Heart left ventricle (tissue), 16 donors: ENCODE measurements around the gene NOS1AP. TPM values are rescaled to one million over a fixed set of nuclear protein-coding genes. Genes with fewer than 3 reads are reported as not detected.

Experiments
- ATAC-seq, 4 donors: fragments of 200-7000 bp; cut with Tn5 transposase; one replicate each; pipeline ENCODE4 v1.9.1; 2020 to 2022; ENCODE audit warnings: moderate library complexity in 4 of 4, mild to moderate bottlenecking in 3 of 4, moderate number of reproducible peaks in 1 of 4
- DNase-seq, 5 donors: peaks; one replicate each; pipeline ENCODE4 v3.0.0-alpha.2; 2020
- H3K27ac ChIP-seq, 12 donors: fragments of 200-600 bp; sonication (generic) in 4 of 12; one replicate each; pipeline versions ENCODE4 v1.5.0 to v1.8.0; 2016 to 2022; ENCODE audit warnings: mild to moderate bottlenecking in 2 of 12
- H3K27me3 ChIP-seq, 9 donors: fragments of 200-600 bp; sonication (generic) in 2 of 9; one replicate each; pipeline versions ENCODE4 v1.5.1 to v1.8.0; 2016 to 2022; ENCODE audit warnings: mild to moderate bottlenecking in 3 of 9
- H3K36me3 ChIP-seq, 9 donors: fragments of 200-600 bp; sonication (generic) in 2 of 9; one replicate each; pipeline versions ENCODE4 v1.5.0 to v1.8.0; 2018 to 2022; ENCODE audit warnings: mild to moderate bottlenecking in 2 of 9
- H3K4me1 ChIP-seq, 12 donors: fragments of 200-600 bp; sonication (generic) in 4 of 12; one replicate each; pipeline versions ENCODE4 v1.5.0 to v1.8.0; 2016 to 2022; ENCODE audit warnings: mild to moderate bottlenecking in 3 of 12
- H3K4me3 ChIP-seq, 12 donors: fragments of 200-600 bp; sonication (generic) in 4 of 12; one replicate each; pipeline versions ENCODE4 v1.5.0 to v1.8.0; 2017 to 2022; ENCODE audit warnings: mild to moderate bottlenecking in 9 of 12, moderate library complexity in 4 of 12
- H3K9me3 ChIP-seq, 12 donors: fragments of 200-600 bp; sonication (generic) in 4 of 12; one replicate each; pipeline versions ENCODE4 v1.5.0 to v1.8.0; 2016 to 2022; ENCODE audit warnings: mild to moderate bottlenecking in 1 of 12
- CTCF ChIP-seq, 12 donors: fragments of 200-600 bp; sonication (generic) in 4 of 12; IDR thresholded peaks; one replicate each; pipeline versions ENCODE4 v1.5.0 to v1.8.0; 2018 to 2022; ENCODE audit warnings: antibody characterized with exemption in 12 of 12, mild to moderate bottlenecking in 5 of 12
- POLR2A ChIP-seq, 2 donors: fragments of 450-650 bp; IDR thresholded peaks; one replicate each; pipeline ENCODE4 v1.6.1; 2017; ENCODE audit warnings: antibody characterized with exemption in 2 of 2, mild to moderate bottlenecking in 2 of 2, moderate library complexity in 2 of 2
- WGBS, 4 donors: extraction: QIAGEN DNeasy Blood & Tissue Kit in 2 of 4; methylation state at CpG; one replicate each; pipeline versions ENCODE4 v1.1.5 to v1.1.7; 2013 to 2018; 5-methylcytosine and 5-hydroxymethylcytosine counted together
- intact Hi-C, 10 donors: fragments of 100-400 bp; cut with DNase I; formaldehyde crosslinking; loops; one replicate each; pipeline versions ENCODE4 v1.11.1 to v1.14.2; 2022
- polyA plus RNA-seq, 2 donors: library from polyadenylated mRNA; stranded (reverse); fragments of 200-250 nt; gene quantifications; one replicate each; pipeline ENCODE4 v1.2.3, GENCODE V29; 2013
- total RNA-seq, 9 donors: library from RNA; depleted of rRNA in 2 of 9; stranded (reverse); fragments of >200 nt in 2 of 9; fragmentation: NEBNext Ultra II Directional in 3 of 9; extraction: Animal tissue kit (Norgen Biotek cat#: 25700) in 3 of 9; gene quantifications; one replicate each; pipeline versions ENCODE4 v1.1.0 to v1.2.4, GENCODE V29; 2016 to 2023
- donor health status: ischemic (EF 13 %, LVEDD 7.1; RV severe dilation, severe dysfunction).
- donor health status: healthy with polysubstance abuse.
- donor health status: DM: no; HTN: yes; CAD: no.
- donor health status: DM: no; HTN: no; CAD: no.
- donor health status: ischemic (EF 25% LVEDD 6.9; RV normal size, moderate dysfunction).
- donor health status: ischemic (EF 25% LVEDD 5.7; RV mildly dilated, moderate dysfunction).
- donor health status: healthy.
- donor health status: DM: yes; HTN: yes; CAD: no.
- donor health status: ischemic (EF 35%, LVEDD 5.7; RV mildly dilated, moderate dysfunction).
- donor health status: nonischemic (EF 11% LVEDD 7.7; RV severe dilation, severe dysfunction).
- donor health status: DM: yes; HTN: yes; CAD: no.
- donor health status: PGD.
- donor health status: ischemic (EF 29% LVEDD 5.4; RV normal size, mild dysfunction).
- donor health status: nonischemic (EF 23%, LVEDD 6.1; RV moderate dilation, normal function).

The NOS1AP gene
- total and polyA plus RNA-seq, 11 donors, result 1.1 to 6.4 (median 4.3) TPM

GRCh38 chr1:162224267-162224666 is 154.8 kb downstream of the NOS1AP start:
- H3K4me3 ChIP-seq, result no peak overlapping the region
- ATAC-seq (no peak), DNase-seq (no peak)
- H3K4me1 ChIP-seq, result peaks cover 0 to 6% (median 0%) of the 10 kb centered on the region in 12 donors
- intact Hi-C loops, result no loop called here
- no peaks in the 10 kb centered on the region for H3K36me3 ChIP-seq
- no peaks in the 10 kb centered on the region for H3K27me3 ChIP-seq
- TF ChIP-seq POLR2A (IDR thresholded peaks at IDR 0.05) (no peak), CTCF (IDR thresholded peaks at IDR 0.05) (no peak)
- no peaks in the 10 kb centered on the region for H3K9me3 ChIP-seq
- H3K27ac ChIP-seq, result no peak overlapping the region

GRCh38 chr1:162228586-162228985 is 159.1 kb downstream of the NOS1AP start:
- no peaks in the 10 kb centered on the region for H3K36me3 ChIP-seq
- intact Hi-C loops, result no loop called here
- H3K27ac ChIP-seq, result no peak overlapping the region
- 42 to 76% (median 58%) methylated on average over 5 of the region's 5 CpGs for WGBS, 4 donors
- no peak overlapping the region for H3K4me3 ChIP-seq
- DNase-seq, result no peak
- no peaks in the 10 kb centered on the region for H3K9me3 ChIP-seq
- no peak for ATAC-seq
- TF ChIP-seq CTCF (IDR thresholded peaks at IDR 0.05) (no peak), POLR2A (IDR thresholded peaks at IDR 0.05) (no peak)
- no peaks in the 10 kb centered on the region for H3K27me3 ChIP-seq
- H3K4me1 ChIP-seq, result peaks cover 0 to 22% (median 0%) of the 10 kb centered on the region in 12 donors

GRCh38 chr1:162229549-162229948 is 160.1 kb downstream of the NOS1AP start:
- Histone ChIP-seq H3K9me3 (no peaks in the 10 kb centered on the region), H3K27ac (peak overlapping the region in 1 of 12 donors; percentile 35), H3K4me1 (peaks cover 0 to 22% (median 0%) of the 10 kb centered on the region in 12 donors), H3K27me3 (no peaks in the 10 kb centered on the region), H3K4me3 (no peak overlapping the region), H3K36me3 (no peaks in the 10 kb centered on the region)
- no peak for TF ChIP-seq POLR2A (IDR thresholded peaks at IDR 0.05)
- no peak for TF ChIP-seq CTCF (IDR thresholded peaks at IDR 0.05)
- intact Hi-C loops, result no loop called here
- ATAC-seq (no peak), DNase-seq (no peak)
- 78 to 86% (median 82%) methylated on average over 2 of the region's 2 CpGs for WGBS, 4 donors

- Histone ChIP-seq H3K9me3 (no peaks in the 10 kb centered on the region), H3K4me1 (peaks cover 0 to 22% (median 0%) of the 10 kb centered on the region in 12 donors), H3K27me3 (no peaks in the 10 kb centered on the region), H3K36me3 (no peaks in the 10 kb centered on the region), H3K4me3 (no peak overlapping the region), H3K27ac (peak overlapping the region in 2 of 12 donors; percentile 10 to 35)
- 24 to 47% (median 37%) methylated on average over 3 of the region's 3 CpGs for WGBS, 4 donors
- ATAC-seq, result peak; percentile 76 to 89 (median 81)
- peak in 3 of 5 donors; percentile 29 to 45 (median 41) for DNase-seq
- intact Hi-C loops, result loop anchor here in 3 of 10 donors (5.0 to 10.0 kb wide), 4 partner anchors 155 to 173 kb away; partner anchors contain the start of gene C1orf226 (in 1 of the 3)
- TF ChIP-seq CTCF (IDR thresholded peaks at IDR 0.05) (peak in 7 of 12 donors; percentile 6 to 47 (median 32)), POLR2A (IDR thresholded peaks at IDR 0.05) (no peak)
These were observed 160.6 kb downstream of the NOS1AP start for GRCh38 chr1:162230096-162230495.
